ENCODE measurements around the gene LAD1. TPM values are rescaled to one million over a fixed set of nuclear protein-coding genes. Genes with fewer than 3 reads are reported as not detected.

LAD1 gene
- total RNA-seq, 4 donors from 2014 or later, result 0.26 to 4.8 (median 0.29) TPM; not detected in 1

GRCh38 chr1:201394591-201394990, 4.5 kb downstream of the LAD1 start:
- DNase-seq, result no peak
- Histone ChIP-seq H3K27me3 (peaks cover 0 to 6% of the 10 kb centered on the region in 2 donors), H3K27ac (no peak overlapping the region), H3K9me3 (no peaks in the 10 kb centered on the region), H3K4me3 (no peak overlapping the region), H3K4me1 (no peaks in the 10 kb centered on the region), H3K36me3 (no peaks in the 10 kb centered on the region)
- intact Hi-C loops (cut with DNase I; ENCODE audit: low total_unique reads), result no loop called here
- no peak for TF ChIP-seq CTCF (IDR thresholded peaks at IDR 0.05)
- TF ChIP-seq POLR2A (IDR thresholded peaks at IDR 0.05), result no peak

- no peaks in the 10 kb centered on the region for H3K36me3 ChIP-seq
- H3K9me3 ChIP-seq, result no peaks in the 10 kb centered on the region
- H3K27ac ChIP-seq, result no peak overlapping the region
- H3K4me1 ChIP-seq, result no peaks in the 10 kb centered on the region
- intact Hi-C loops (cut with DNase I; ENCODE audit: low total_unique reads), result no loop called here
- DNase-seq, result no peak
- H3K4me3 ChIP-seq, result no peak overlapping the region
- TF ChIP-seq CTCF (IDR thresholded peaks at IDR 0.05) (no peak), POLR2A (IDR thresholded peaks at IDR 0.05) (no peak)
- no peaks in the 10 kb centered on the region for H3K27me3 ChIP-seq
Measured at GRCh38 chr1:201393076-201393475, 6.0 kb downstream of the LAD1 start.

- Histone ChIP-seq H3K4me3 (no peak overlapping the region), H3K27ac (no peak overlapping the region), H3K36me3 (no peaks in the 10 kb centered on the region), H3K4me1 (no peaks in the 10 kb centered on the region), H3K27me3 (no peaks in the 10 kb centered on the region), H3K9me3 (no peaks in the 10 kb centered on the region)
- DNase-seq, result no peak
- intact Hi-C loops (cut with DNase I; ENCODE audit: low total_unique reads), result no loop called here
- TF ChIP-seq POLR2A (IDR thresholded peaks at IDR 0.05), result no peak
- no peak for TF ChIP-seq CTCF (IDR thresholded peaks at IDR 0.05)
Measured at GRCh38 chr1:201391651-201392511, 7.2 kb downstream of the LAD1 start.

GRCh38 chr1:201391225-201391624, 7.9 kb downstream of the LAD1 start:
- no peak overlapping the region for H3K27ac ChIP-seq
- no peaks in the 10 kb centered on the region for H3K4me1 ChIP-seq
- no peaks in the 10 kb centered on the region for H3K27me3 ChIP-seq
- intact Hi-C loops (cut with DNase I; ENCODE audit: low total_unique reads), result no loop called here
- H3K36me3 ChIP-seq, result no peaks in the 10 kb centered on the region
- DNase-seq, result no peak
- TF ChIP-seq POLR2A (IDR thresholded peaks at IDR 0.05) (no peak), CTCF (IDR thresholded peaks at IDR 0.05) (no peak)
- H3K9me3 ChIP-seq, result no peaks in the 10 kb centered on the region
- no peak overlapping the region for H3K4me3 ChIP-seq

GRCh38 chr1:201389051-201389450, 10.1 kb downstream of the LAD1 start:
- Histone ChIP-seq H3K4me1 (no peaks in the 10 kb centered on the region), H3K27ac (no peak overlapping the region), H3K9me3 (no peaks in the 10 kb centered on the region), H3K4me3 (no peak overlapping the region), H3K36me3 (no peaks in the 10 kb centered on the region), H3K27me3 (no peaks in the 10 kb centered on the region)
- no peak for DNase-seq
- TF ChIP-seq POLR2A (IDR thresholded peaks at IDR 0.05) (no peak), CTCF (IDR thresholded peaks at IDR 0.05) (no peak)
- intact Hi-C loops (cut with DNase I; ENCODE audit: low total_unique reads), result no loop called here
